NCI-H526 treated with DMSO at 0.1 percent for 48 hours (cell line): Measurements from ENCODE around the gene TMEM132A.
"Not testable (repeated sequence)": the region's sequence is repeated elsewhere in the genome, so short reads cannot be mapped to it uniquely, and the experiment has no call there.

Experiments used
- DNase-seq: peaks from one replicate; lab custom pipeline; 2025; lab: John Stamatoyannopoulos, UW

Gene TMEM132A

GRCh38 chr11:60957188-60957587, 32.9 kb downstream of the TMEM132A start:
- DNase-seq, result no peak

DNA sequence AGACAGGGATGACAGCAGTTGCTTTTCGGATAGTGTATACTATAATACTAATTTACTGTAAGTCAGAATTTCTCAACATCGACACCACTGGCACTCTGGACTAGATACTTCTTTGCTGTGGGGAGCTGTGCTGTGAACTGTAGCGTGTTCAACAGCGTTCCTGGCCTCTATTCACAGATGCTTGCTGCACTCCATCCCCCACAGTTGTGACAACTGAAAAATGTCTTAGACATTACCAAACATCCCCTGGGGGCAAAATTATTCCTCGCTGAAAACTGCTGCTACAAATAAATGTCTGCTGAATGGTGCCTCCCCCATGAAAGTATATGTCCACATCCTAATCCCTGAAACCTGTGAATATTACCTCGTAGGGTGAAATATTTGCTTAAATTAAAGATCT, 35.2 kb downstream of the TMEM132A start:
- DNase-seq, result no peak

GRCh38 chr11:60960405-60960804, 36.1 kb downstream of the TMEM132A start:
- no peak for DNase-seq

GRCh38 chr11:60964801-60965200, 40.5 kb downstream of the TMEM132A start:
- DNase-seq, result no peak

GRCh38 chr11:60966890-60967289, 42.6 kb downstream of the TMEM132A start:
- DNase-seq, result no peak

DNA sequence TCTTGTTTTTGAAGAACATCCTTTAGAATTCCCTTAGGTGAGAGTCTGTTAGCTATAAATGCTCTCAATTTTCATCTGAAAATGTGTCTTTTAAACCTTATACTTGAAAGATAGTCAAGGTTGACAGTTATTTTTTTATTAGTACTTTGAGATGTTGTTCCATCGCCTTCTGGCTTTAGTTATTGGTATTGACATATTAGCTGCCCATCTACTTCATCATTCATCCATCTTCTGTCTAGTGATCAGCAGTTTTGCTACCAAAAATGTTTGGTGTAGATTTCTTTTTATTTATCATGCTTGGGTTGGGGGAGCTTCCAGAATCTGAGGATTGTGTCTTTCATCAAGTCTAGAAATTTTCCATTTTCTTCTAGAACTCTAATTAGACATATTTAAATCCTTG, 44.0 kb downstream of the TMEM132A start:
- no peak for DNase-seq

GRCh38 chr11:60970369-60970774, 46.1 kb downstream of the TMEM132A start:
- no peak for DNase-seq

GRCh38 chr11:60970890-60971289, 46.6 kb downstream of the TMEM132A start:
- DNase-seq, result no peak

DNA sequence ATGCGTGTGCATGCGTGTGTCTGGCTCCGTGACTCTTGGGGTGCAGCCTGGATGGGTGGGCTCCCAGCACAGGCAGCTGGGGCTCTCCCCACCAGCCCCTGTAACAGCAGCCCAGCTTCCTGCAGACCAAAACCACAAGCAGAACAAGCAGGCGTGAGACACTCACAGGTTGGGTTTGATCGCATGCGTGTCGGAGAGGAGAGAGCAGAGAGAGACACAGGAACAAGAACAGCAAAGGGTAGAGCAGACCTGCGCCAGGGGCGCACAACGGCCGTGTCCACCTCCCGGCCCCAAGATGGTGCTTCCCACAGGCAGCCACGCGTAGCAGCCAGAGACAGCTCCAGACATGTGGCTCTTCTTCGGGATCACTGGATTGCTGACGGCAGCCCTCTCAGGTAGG, 47.3 kb downstream of the TMEM132A start, which contains the start of gene CD6:
TSS of gene CD6 (plus strand) at position 161 of the 400 bp plus-strand sequence. CDS start at position 347, 186 bp downstream.
- no peak for DNase-seq

DNA sequence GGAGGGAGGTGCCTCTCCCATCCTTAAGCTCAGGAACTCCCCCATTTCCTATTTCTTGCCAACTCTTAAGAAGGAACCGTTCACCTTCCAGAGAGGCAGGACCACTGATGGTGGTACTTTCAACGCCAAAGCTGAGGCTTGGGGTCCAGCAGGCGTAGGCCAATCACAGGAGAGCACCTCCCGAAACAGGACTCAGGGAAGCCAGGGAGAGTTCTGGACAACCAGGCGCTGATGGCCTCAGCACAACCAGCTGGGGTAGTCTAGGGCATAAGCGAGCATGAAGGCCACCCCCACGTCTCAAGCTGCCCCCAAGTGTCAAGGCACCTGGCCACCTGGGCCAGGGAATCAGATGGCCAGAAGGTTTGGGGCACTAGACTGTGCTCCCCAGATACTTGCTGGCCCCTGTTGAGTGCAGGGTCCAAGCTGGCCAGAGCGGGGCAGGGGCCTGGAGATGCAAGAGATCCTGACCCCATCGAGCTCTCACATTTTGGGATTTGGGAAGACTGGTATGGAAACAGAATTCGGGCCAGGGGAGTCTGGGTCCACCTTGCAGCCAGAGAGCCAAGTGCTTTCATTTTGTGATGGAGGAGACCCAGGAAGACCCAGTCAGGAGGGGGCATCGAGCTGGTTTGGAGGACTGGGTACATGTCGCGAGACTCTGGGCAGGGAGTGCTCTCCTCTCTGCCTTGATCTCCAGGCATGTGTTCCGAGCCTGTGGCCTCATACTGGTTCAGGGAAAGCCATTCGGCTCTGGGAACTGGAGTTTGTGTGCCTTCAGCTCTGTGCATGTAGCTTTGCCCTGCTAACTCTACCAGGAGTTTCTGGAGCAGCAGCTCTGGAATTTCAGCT, 48.1 kb downstream of the TMEM132A start:
- DNase-seq, result no peak

- no peak for DNase-seq
These were observed 49.4 kb downstream of the TMEM132A start for GRCh38 chr11:60973699-60974098.

GRCh38 chr11:60974316-60974715, 50.1 kb downstream of the TMEM132A start:
- DNase-seq, result not testable (repeated sequence)

DNA sequence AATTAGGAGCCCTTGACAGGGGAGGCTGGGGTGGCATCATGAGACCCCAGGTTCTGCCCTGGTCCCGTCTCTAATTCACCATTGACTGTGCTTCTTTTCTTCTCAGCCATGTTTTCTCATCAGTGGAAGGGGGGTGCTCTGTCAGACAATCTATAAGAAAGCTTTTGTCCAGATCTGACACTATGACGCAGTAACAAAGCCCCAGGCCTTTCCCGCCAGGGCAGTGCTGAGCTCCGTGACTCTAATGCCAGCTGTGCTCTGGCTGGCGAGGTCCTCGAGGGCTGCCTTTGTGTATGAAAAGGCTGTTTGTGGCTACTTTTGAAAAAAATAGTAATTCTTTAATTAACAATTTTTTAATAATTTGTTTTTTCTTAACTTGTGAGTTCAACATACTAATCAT, 50.5 kb downstream of the TMEM132A start:
- no peak for DNase-seq

DNA sequence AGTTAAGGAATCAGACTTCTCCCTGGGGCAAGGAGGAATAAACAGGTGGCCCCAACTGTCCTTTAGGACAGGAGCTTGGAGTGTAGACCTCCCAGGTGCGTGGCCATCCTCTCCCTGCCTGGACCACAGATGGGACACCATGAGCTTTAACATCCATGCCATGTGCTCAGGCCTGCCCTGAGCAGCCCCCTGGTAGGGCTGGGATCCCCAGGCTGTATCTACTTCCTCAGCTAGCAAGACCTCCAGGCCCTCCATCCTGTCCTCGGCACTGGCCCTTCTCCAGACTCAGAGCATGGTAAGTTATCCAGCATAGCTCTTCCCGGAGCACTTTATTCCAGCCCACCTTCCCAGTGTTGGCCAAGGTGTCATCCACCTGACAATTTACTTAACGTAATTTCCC, 53.0 kb downstream of the TMEM132A start:
- no peak for DNase-seq

- DNase-seq, result no peak
These were observed 53.6 kb downstream of the TMEM132A start for GRCh38 chr11:60977836-60978235.

DNA sequence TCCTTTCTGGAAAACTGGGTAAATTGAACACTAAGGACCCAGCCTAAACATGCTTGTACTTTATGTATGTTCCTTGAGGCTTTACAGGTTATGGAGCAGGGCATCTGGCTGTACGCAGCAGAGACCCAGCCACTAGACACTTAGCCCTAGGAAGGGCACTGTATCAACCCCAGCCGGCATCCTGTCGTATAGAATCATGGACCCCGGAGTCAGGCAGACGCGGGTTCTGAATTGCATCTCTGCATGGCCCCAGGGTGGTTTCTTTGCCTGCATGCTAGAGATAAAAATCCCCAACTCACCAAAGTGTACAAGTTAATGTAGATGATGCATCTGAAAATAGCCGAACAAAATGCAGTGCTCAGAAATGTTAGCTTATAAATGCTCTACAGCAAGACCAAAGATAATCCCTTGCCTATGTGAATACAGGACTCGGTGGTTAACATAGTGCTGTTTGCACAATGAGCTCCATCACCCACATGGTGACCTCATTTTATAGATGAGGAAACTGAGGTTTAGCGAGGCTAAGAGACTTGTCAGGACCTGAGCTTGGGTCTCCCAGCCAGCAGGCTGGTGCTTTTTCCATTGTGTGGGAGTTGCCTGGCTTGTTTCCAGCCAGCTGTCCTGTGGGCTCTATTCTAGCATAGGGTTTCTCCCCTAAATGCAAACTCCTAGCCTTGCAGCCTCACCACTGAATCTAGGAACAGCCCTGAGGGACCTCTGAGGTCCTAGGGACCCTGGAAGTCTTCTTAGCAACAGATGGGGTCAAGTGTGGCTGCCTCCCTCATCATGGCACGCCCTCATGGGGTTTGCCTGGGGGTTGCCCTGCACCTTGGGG, 54.5 kb downstream of the TMEM132A start:
- no peak for DNase-seq

DNA sequence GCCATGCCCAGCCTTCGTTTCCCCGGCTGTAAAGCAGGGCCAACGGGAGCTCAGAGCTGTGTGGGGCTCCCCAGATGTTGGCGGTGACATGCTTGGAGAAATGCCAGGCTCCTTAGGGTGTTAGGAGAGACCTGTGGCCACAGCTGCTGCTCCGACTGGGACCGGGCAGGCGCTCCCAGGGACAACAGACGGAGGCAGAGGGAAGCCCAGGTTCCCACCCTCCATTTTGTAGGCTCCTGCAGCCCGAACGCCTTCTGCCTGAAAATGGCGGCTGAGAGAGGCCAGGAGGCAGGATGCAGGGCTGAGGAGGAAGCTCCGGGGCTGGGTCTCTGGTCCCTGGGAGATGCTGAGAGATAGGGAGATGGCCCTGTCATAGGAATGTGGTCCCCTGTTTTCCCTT, 57.3 kb downstream of the TMEM132A start:
- DNase-seq, result no peak

DNA sequence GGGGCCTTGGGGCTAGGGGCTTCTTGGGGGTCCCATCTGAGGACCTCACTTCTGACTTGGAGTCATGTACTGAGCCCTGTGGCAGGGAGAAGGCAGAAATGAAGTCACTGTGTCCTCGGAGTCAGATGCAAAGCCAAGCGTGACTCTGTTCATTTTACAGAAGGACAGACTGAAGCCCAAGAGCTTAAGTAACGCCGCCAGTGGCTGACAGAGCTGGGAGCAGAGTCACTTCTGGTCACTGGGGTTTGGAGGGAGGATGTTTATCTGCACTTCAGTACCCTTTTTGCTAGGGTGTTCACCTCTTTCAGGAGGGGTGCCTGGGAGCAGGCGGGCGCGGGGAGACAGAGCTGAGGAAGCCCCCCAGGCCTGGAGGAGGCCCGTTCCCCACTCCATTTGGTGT, 57.9 kb downstream of the TMEM132A start:
- DNase-seq, result no peak

GRCh38 chr11:60984149-60984548, 59.9 kb downstream of the TMEM132A start:
- DNase-seq, result no peak

DNA sequence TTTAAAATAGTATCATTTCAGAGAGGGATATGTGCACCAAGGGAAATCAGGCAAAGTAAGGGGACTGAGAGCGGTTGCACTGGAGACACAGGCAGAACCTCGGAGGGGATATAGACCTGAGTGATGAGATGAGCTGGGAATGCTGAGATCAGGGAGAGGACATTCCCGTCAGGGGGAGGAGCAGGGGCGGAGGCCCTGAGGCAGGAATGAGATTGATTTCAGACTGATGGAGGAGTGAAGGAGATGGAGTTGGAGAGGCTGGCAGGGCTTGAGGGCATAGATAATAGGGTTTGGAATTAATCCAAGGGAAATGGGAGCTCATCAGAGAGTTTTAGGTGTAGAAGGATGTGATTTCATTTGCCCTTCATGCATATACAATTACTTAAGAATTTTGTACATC, 60.4 kb downstream of the TMEM132A start:
- DNase-seq, result no peak

DNA sequence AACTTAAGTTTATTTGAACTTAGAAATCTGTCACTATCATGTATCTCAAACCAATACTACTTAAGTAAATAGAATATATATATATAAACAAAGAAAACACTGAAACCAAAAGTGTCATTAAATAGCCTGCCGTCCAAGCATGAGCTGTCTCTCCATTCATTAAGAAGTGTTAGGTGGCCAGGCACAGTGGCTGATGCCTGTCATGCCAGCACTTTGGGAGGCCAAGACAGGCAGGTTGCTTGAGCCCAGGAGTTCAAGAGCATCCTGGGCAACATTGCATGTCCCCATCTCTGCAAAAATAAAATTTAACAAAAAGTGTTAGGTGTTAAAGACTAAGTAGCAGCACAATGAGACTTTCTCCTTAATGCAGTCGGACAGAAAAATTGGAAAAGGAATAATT, 61.2 kb downstream of the TMEM132A start:
- DNase-seq, result no peak

DNA sequence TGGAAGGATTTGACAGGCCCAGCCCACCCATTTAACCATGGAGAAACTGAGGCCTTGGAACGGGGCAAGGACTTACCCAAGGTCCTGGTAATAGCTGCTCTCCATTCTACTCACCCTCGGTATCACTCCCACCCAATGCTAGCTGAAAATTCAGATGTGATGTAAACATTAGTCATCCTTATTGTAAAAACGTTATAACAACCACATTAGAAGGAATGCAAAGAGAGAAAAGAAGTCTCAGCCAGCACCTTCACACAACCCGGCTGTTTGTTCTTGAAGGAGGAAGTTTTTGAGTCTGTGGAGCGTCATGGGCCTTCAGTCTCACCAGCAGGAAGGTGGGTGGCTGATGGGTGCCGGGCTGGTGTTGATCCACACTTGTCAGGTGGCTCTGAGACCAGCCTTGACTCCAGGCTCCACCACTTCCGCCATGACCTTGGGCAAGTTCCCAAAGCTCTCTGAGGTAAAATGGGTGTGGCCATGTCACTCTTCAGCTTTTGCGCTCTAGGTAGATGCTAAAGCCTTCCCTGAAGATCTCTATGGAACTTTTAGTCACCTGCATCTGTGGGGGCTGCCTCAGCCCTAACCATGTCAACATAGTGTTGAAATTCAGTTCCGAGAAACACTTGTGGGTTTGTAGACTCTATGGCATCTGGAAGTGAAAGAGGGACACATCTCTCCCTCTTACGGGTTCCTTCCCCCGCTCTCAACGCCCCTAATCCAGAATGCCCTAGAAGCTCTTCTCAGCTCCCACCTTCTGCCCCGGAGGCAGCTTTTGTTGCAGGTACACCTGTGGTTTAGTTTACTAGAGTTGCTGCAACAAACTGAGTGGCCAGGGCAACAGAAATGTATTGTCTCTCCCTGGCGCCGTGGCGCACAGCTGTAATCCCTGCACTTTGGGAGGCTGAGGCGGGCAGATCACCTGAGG, 62.0 kb downstream of the TMEM132A start:
- DNase-seq, result no peak
